K562 (cell line): ENCODE measurements around the gene SLC7A5.

Source experiments
- ELF4 ChIP-seq: fragments of 450-650 bp; formaldehyde crosslinking; IDR thresholded peaks from 2 replicates; pipeline ENCODE4 v1.4.0; 2022; ENCODE audit warnings: missing genetic modification characterization
- TF ChIP-seq, protein P1 (sequence below): sonication (generic); formaldehyde crosslinking; IDR thresholded peaks from 2 replicates; pipeline ENCODE4 v1.8.0; 2022; ENCODE audit warnings: mild to moderate bottlenecking, low read depth, missing genetic modification reagents

DNA sequence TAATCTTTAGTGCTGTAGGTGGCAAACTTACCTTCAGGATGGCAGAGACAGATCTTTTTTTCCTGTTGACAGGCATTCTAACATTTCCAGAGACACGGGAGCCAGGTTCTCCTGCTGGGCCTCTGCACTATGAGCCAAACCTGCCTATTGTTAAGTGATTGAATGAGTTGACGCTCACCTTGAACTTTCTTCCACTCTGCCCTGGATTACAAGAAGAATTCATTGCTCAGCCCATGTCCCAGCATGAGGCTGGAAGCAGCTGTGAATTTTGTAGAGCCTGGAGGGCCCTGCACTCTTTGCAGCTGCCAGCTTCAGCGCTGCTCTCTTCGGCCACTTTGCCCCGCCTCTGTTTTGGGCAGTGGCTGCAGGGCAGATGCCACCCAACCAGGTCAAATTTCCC is 9.4 kb upstream of the SLC7A5 start:
- TF ChIP-seq ELF4 (CRISPR knock-in tag), result no peak
- TF ChIP-seq, protein P1, sequence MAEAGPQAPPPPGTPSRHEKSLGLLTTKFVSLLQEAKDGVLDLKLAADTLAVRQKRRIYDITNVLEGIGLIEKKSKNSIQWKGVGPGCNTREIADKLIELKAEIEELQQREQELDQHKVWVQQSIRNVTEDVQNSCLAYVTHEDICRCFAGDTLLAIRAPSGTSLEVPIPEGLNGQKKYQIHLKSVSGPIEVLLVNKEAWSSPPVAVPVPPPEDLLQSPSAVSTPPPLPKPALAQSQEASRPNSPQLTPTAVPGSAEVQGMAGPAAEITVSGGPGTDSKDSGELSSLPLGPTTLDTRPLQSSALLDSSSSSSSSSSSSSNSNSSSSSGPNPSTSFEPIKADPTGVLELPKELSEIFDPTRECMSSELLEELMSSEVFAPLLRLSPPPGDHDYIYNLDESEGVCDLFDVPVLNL (CRISPR knock-in tag), result no peak
